GM19239 (cell line): ENCODE results near the gene SDE2.
"Not testable (repeated sequence)": the region's sequence is repeated elsewhere in the genome, so short reads cannot be mapped to it uniquely, and the experiment has no call there.

Experiments used
- DNase-seq: peaks from one replicate; pipeline ENCODE4 v3.0.0; 2011; ENCODE audit warnings: low spot score; ENCODE audit not compliant: insufficient read length
- FAIRE-seq: peaks from 2 replicates; lab custom pipeline; 2011; peaks lifted over from hg19 to GRCh38; lab: Jason Lieb, UNC

SDE2 gene

GRCh38 chr1:225946803-225947202 is 52.3 kb downstream of the SDE2 start:
- FAIRE-seq (no peak), DNase-seq (no peak)

GRCh38 chr1:225946082-225946620 is 53.0 kb downstream of the SDE2 start:
- FAIRE-seq = no peak
- DNase-seq = no peak

- no peak for FAIRE-seq
- DNase-seq = no peak
These were observed 53.6 kb downstream of the SDE2 start for GRCh38 chr1:225945564-225945963.

- peak; percentile 69 for DNase-seq
- FAIRE-seq = peak; percentile 93
These were observed 54.2 kb downstream of the SDE2 start for GRCh38 chr1:225944951-225945350.

GRCh38 chr1:225944387-225944786 is 54.8 kb downstream of the SDE2 start:
- no peak for FAIRE-seq

GRCh38 chr1:225943582-225943981 is 55.6 kb downstream of the SDE2 start:
- FAIRE-seq = no peak
- no peak for DNase-seq

More at GRCh38 chr1:225944387-225944786, 54.8 kb downstream of the SDE2 start:
- no peak for DNase-seq

- peak; percentile 64 for DNase-seq
- FAIRE-seq = peak; percentile 83
These were observed 56.6 kb downstream of the SDE2 start for GRCh38 chr1:225942574-225942973.

DNA sequence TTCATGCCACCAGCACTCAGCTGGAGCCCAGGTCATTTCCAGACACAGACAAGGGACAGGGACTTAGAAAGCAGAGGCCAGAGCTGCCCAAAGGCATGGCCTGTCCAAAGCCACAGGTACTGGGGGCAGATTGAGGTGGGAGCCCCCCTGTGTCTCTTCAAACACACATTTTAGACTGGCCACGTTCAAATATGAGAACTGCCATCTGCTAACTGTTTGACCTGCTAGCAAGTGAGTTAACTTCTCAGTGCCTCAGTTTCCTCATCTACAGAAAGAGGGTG is 57.3 kb downstream of the SDE2 start:
- peak; percentile 35 for FAIRE-seq

DNA sequence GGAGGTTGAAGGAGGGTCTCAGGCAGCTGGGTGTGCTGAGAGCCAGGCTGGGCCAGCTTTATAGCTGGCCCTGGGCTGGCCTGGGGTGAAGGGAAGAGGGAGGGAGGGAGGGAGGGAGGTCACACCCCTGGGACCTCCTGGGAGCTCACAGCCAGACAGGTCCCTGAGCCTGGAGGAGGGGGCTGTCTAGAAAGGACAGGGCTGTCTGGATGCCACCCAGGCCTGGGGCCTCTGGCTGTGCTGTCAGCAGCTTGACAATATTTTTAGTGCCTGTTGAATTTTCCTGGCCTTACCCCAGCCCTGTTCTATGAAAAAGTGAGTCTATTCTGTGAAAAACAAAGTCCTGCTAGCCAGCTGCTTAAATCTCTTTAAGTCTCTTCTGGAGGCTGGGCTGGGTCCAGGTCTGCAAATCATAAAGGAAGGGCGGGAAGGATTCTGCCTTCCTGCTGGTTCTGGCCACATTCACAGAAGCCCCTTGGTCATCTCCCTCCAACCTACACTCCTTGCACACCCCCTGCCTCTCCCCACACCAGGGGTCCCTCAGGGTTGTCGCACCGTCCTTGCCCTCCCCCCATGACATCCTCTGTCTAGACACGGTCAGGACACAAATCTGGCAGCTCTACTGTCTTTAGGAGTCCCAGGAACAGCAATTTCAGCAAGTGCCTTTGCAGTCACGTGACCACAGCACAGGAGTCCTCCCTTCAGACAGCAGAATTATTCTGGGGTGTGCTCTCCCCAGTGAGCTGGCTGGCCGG is 57.8 kb downstream of the SDE2 start, which contains the start of gene LEFTY2:
Gene LEFTY2, minus strand, starts transcription at position 34 of the 755 bp plus-strand sequence. CDS start 80 bp downstream, outside the sequence.
- FAIRE-seq (peak; percentile 21), DNase-seq (no peak)

More for the DNA sequence above, 57.3 kb downstream of the SDE2 start:
- no peak for DNase-seq

GRCh38 chr1:225940385-225941151 is 58.6 kb downstream of the SDE2 start:
- DNase-seq = no peak
- FAIRE-seq = no peak

- not testable (repeated sequence) for DNase-seq, FAIRE-seq
These were observed 59.2 kb downstream of the SDE2 start for GRCh38 chr1:225939939-225940310.

DNA sequence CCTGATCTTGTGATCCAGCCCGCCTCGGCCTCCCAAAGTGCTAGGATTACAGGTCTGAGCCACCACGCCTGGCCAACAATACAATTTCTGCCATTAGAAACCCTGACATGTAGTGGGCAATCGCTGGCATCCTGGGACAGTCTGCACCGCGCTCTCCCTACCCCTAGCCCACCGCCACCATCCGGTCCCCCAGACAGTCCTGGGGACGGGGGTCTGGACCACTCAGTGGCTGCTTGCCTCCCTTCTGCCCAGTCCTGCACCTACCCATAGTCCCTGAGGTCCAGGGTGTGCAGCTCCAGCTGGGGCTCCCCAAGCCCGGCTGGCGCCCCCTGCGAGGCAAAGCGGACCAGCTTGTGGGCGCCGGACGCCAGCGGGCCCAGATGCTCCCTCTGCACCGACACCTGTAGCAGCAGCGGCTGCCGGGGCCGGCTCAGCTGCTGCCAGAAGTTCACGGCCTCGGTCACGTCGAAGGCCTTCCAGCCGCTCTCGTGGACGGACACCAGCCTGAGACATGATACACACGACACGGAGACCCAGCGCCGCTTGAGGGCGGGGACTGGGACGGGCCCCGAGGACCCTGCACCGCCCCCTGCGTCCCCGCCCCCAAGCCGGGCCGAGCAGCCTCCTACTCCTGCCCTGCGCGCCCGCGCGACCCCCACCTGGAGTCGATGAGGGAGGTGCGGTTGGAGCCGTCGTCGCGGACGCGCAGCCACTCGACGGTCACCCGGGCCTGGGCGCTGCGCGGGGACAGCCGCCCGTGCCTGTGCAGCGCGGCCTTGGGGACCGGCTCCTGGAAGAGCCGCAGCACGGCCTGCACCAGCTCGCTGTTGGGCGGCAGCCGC is 59.8 kb downstream of the SDE2 start:
- not testable (repeated sequence) for FAIRE-seq, DNase-seq

DNA sequence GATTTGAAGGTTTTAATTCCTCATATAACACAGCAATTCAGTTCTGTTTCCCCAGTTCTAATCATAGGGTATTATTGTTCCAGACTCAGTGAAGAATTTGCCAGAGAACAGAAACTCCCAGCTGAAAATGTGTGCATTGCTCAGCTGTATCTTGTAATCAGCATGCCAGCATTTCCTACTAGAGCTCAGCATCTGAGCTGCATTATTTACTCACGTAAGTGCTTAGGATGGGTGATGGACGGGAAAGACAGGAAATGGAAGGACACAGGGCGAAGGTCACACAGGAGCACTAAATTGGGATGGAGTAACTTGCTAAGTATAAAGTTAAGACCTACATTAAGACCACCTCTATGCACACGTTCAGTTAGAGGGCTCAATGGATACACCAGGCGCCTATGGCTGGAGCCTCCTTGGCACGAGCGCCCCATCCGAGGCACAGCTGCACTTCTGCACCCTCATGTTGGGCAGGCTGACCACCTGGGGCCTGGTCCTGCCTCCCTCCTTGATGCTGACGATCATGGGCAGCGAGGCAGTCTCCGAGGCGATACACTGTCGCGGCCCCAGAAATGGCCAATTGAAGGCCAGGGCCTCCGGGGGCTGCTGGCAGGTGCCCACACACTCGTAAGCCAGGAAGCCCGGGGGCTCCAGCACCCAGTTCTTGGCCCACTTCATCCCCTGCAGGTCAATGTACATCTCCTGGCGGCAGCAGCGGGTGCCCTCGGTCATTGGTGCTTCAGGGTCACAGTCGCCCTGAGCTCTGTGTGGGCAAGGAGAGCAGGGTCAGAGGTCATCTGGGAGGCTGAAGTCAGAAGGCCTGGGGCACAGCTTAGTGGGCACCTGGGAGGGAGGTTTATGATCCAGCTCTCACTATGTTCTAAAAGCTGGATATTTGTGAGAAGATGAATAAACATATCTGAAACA is 61.8 kb downstream of the SDE2 start:
- FAIRE-seq (no peak), DNase-seq (no peak)

DNA sequence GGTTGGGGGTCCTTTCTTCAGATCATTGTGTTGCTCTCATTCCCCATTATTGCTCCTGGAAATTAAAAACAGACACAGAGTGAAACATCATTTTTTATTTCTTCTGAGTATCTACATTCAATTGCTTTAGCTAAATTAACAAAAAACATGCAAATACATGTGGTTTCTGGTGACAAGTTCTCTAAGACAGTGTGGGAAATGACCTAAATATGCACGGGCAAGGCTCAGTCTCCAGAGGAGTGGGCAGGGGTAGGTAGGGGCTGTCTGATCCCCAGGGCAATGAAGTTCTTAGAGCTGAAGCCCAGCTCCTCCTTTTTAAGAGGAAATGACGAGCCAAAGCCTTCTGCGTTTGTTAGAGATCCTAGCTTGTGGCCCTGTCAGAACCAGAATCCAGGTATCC is 62.6 kb downstream of the SDE2 start:
- DNase-seq (no peak), FAIRE-seq (no peak)

DNA sequence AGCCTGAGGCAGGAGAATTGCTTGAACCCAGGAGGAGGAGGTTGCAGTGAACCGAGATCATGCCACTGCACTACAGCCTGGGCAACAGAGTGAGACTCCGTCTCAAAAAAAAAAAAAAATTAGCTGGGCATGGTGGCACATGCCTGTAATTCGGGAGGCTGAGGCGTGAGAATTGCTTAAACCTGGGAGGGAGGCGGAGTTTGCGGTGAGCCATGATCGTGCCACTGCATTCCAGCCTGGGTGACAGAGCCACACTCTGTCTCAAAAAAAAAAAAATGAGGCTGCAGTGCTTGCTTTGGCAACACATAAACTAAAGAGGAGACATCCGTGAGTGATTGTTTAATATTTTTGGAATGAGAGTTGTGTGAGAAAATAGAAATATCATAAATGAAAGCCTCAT is 63.1 kb downstream of the SDE2 start:
- DNase-seq, FAIRE-seq: not testable (repeated sequence)

DNA sequence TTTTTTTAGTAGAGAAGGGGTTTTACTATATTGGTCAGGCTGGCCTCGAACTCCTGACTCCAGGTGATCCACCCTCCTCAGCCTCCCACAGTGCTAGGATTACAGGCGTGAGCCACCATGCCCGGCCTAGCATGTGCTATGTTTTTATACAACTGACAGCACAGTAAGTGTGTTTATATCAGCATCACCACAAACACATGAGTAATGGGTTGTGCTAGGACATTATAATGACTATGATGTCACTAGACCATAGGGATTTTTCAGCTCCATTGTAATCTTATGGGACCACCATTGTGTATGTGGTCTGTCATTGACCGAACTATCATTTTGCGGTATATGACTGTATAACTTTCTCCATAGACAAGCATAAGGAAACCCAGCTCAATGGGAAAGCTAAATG is 64.4 kb downstream of the SDE2 start:
- FAIRE-seq = no peak
- DNase-seq = no peak

- DNase-seq (no peak), FAIRE-seq (no peak)
These were observed 66.1 kb downstream of the SDE2 start for GRCh38 chr1:225933072-225933471.
